Measurements from ENCODE around the gene PTGES3. TPM values are rescaled to one million over a fixed set of nuclear protein-coding genes. Genes with fewer than 3 reads are reported as not detected.

The PTGES3 gene
- total and polyA plus RNA-seq, 2 experiments from 2014 or later = 334 to 442 TPM

DNA sequence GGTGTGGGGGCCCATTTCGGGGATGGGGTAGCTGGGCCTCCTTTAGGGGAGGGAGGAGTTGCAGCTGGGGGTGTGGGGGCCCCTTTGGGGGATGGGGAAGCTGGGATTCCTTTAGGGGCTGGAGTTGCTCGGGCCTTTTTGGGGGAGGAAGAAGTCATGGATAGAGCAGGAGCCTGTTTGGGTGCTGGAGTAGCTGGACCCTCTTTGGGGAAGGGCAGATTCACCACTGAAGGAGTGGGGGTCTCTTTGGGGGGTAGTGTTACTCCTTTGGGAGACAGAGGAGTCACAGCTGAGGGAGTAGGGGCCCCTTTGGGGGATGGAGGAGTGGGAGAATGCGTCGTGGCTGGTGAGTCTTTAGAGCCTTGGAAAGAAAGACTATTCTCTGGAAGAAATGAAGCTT is 30.6 kb upstream of the PTGES3 start:
- Mint-ChIP-seq H3K36me3 (ENCODE audit: low read depth) (peaks cover 86% of the 10 kb centered on the region), H3K4me3 (peak overlapping the region; percentile 98; the same call in 2 of the 3 replicates), H3K27me3 (ENCODE audit: insufficient read depth, low read depth, poor library complexity) (peaks cover 15% of the 10 kb centered on the region), H3K4me1 (peaks cover 67% of the 10 kb centered on the region), H3K27ac (peak overlapping the region; percentile 91), H3K9me3 (no peaks in the 10 kb centered on the region; the same call in 2 of the 3 replicates)
- peaks cover 26% of the 10 kb centered on the region for H3F3A ChIP-seq (replicated peaks; ENCODE audit: low read depth)
- H4K20me1 ChIP-seq (replicated peaks; ENCODE audit: insufficient read depth) = peaks cover 78% of the 10 kb centered on the region
- ATAC-seq = no peak
- no peak overlapping the region for H3K4me3 ChIP-seq
- peaks cover 5% of the 10 kb centered on the region; the same call in 1 of the 2 replicates for H3K9me2 ChIP-seq (ENCODE audit: insufficient read depth)
- no peak for DNase-seq (ENCODE audit: low spot score)
- H3K27me3 ChIP-seq (ENCODE audit: insufficient read depth) = no peaks in the 10 kb centered on the region
- TF ChIP-seq, protein P1, sequence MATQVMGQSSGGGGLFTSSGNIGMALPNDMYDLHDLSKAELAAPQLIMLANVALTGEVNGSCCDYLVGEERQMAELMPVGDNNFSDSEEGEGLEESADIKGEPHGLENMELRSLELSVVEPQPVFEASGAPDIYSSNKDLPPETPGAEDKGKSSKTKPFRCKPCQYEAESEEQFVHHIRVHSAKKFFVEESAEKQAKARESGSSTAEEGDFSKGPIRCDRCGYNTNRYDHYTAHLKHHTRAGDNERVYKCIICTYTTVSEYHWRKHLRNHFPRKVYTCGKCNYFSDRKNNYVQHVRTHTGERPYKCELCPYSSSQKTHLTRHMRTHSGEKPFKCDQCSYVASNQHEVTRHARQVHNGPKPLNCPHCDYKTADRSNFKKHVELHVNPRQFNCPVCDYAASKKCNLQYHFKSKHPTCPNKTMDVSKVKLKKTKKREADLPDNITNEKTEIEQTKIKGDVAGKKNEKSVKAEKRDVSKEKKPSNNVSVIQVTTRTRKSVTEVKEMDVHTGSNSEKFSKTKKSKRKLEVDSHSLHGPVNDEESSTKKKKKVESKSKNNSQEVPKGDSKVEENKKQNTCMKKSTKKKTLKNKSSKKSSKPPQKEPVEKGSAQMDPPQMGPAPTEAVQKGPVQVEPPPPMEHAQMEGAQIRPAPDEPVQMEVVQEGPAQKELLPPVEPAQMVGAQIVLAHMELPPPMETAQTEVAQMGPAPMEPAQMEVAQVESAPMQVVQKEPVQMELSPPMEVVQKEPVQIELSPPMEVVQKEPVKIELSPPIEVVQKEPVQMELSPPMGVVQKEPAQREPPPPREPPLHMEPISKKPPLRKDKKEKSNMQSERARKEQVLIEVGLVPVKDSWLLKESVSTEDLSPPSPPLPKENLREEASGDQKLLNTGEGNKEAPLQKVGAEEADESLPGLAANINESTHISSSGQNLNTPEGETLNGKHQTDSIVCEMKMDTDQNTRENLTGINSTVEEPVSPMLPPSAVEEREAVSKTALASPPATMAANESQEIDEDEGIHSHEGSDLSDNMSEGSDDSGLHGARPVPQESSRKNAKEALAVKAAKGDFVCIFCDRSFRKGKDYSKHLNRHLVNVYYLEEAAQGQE (IDR thresholded peaks at IDR 0.05; ENCODE audit: unreplicated experiment) = no peak
- TF ChIP-seq ZNF331 (CRISPR knock-in tag; IDR thresholded peaks at IDR 0.05; ENCODE audit: low read depth) = no peak
- TF ChIP-seq CREB1 (CRISPR knock-in tag; IDR thresholded peaks at IDR 0.05; ENCODE audit: low read depth) = no peak
- no peak for TF ChIP-seq EZH2phosphoT487 (IDR thresholded peaks at IDR 0.05; ENCODE audit: unreplicated experiment)
- no peak for TF ChIP-seq JUNB (IDR thresholded peaks at IDR 0.05; ENCODE audit: unreplicated experiment)
- TF ChIP-seq EZH2 (IDR thresholded peaks at IDR 0.05; ENCODE audit: low read depth, unreplicated experiment) = no peak
- TF ChIP-seq, protein P2, sequence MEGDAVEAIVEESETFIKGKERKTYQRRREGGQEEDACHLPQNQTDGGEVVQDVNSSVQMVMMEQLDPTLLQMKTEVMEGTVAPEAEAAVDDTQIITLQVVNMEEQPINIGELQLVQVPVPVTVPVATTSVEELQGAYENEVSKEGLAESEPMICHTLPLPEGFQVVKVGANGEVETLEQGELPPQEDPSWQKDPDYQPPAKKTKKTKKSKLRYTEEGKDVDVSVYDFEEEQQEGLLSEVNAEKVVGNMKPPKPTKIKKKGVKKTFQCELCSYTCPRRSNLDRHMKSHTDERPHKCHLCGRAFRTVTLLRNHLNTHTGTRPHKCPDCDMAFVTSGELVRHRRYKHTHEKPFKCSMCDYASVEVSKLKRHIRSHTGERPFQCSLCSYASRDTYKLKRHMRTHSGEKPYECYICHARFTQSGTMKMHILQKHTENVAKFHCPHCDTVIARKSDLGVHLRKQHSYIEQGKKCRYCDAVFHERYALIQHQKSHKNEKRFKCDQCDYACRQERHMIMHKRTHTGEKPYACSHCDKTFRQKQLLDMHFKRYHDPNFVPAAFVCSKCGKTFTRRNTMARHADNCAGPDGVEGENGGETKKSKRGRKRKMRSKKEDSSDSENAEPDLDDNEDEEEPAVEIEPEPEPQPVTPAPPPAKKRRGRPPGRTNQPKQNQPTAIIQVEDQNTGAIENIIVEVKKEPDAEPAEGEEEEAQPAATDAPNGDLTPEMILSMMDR (conservative IDR thresholded peaks at IDR 0.05; ENCODE audit: low read depth in 2 of 2) = no peak
- TF ChIP-seq NANOG (IDR thresholded peaks at IDR 0.05; ENCODE audit: borderline replicate concordance) = no peak
- no peak for TF ChIP-seq ZNF114 (CRISPR knock-in tag; IDR thresholded peaks at IDR 0.05)
- TF ChIP-seq, protein P3, sequence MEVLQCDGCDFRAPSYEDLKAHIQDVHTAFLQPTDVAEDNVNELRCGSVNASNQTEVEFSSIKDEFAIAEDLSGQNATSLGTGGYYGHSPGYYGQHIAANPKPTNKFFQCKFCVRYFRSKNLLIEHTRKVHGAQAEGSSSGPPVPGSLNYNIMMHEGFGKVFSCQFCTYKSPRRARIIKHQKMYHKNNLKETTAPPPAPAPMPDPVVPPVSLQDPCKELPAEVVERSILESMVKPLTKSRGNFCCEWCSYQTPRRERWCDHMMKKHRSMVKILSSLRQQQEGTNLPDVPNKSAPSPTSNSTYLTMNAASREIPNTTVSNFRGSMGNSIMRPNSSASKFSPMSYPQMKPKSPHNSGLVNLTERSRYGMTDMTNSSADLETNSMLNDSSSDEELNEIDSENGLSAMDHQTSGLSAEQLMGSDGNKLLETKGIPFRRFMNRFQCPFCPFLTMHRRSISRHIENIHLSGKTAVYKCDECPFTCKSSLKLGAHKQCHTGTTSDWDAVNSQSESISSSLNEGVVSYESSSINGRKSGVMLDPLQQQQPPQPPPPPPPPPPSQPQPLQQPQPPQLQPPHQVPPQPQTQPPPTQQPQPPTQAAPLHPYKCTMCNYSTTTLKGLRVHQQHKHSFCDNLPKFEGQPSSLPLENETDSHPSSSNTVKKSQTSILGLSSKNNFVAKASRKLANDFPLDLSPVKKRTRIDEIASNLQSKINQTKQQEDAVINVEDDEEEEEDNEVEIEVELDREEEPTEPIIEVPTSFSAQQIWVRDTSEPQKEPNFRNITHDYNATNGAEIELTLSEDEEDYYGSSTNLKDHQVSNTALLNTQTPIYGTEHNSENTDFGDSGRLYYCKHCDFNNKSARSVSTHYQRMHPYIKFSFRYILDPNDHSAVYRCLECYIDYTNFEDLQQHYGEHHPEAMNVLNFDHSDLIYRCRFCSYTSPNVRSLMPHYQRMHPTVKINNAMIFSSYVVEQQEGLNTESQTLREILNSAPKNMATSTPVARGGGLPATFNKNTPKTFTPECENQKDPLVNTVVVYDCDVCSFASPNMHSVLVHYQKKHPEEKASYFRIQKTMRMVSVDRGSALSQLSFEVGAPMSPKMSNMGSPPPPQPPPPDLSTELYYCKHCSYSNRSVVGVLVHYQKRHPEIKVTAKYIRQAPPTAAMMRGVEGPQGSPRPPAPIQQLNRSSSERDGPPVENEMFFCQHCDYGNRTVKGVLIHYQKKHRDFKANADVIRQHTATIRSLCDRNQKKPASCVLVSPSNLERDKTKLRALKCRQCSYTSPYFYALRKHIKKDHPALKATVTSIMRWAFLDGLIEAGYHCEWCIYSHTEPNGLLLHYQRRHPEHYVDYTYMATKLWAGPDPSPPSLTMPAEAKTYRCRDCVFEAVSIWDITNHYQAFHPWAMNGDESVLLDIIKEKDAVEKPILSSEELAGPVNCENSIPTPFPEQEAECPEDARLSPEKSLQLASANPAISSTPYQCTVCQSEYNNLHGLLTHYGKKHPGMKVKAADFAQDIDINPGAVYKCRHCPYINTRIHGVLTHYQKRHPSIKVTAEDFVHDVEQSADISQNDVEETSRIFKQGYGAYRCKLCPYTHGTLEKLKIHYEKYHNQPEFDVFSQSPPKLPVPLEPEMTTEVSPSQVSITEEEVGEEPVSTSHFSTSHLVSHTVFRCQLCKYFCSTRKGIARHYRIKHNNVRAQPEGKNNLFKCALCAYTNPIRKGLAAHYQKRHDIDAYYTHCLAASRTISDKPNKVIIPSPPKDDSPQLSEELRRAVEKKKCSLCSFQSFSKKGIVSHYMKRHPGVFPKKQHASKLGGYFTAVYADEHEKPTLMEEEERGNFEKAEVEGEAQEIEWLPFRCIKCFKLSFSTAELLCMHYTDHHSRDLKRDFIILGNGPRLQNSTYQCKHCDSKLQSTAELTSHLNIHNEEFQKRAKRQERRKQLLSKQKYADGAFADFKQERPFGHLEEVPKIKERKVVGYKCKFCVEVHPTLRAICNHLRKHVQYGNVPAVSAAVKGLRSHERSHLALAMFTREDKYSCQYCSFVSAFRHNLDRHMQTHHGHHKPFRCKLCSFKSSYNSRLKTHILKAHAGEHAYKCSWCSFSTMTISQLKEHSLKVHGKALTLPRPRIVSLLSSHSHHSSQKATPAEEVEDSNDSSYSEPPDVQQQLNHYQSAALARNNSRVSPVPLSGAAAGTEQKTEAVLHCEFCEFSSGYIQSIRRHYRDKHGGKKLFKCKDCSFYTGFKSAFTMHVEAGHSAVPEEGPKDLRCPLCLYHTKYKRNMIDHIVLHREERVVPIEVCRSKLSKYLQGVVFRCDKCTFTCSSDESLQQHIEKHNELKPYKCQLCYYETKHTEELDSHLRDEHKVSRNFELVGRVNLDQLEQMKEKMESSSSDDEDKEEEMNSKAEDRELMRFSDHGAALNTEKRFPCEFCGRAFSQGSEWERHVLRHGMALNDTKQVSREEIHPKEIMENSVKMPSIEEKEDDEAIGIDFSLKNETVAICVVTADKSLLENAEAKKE (CRISPR knock-in tag; IDR thresholded peaks at IDR 0.05) = no peak
- TF ChIP-seq STAT1 (IDR thresholded peaks at IDR 0.05; ENCODE audit: unreplicated experiment) = no peak
- TF ChIP-seq, protein P4, sequence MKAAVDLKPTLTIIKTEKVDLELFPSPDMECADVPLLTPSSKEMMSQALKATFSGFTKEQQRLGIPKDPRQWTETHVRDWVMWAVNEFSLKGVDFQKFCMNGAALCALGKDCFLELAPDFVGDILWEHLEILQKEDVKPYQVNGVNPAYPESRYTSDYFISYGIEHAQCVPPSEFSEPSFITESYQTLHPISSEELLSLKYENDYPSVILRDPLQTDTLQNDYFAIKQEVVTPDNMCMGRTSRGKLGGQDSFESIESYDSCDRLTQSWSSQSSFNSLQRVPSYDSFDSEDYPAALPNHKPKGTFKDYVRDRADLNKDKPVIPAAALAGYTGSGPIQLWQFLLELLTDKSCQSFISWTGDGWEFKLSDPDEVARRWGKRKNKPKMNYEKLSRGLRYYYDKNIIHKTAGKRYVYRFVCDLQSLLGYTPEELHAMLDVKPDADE (IDR thresholded peaks at IDR 0.05) = no peak
- TF ChIP-seq POLR2AphosphoS5 (IDR thresholded peaks at IDR 0.05; ENCODE audit: low read depth) = no peak
- H3K27ac ChIP-seq (ENCODE audit: low read depth) = 0 out of 2 replicates have a peak overlapping the region, but pooled peaks have one; percentile 83
- H2AFZ ChIP-seq = no peak overlapping the region
- H3K4me2 ChIP-seq = peak overlapping the region; percentile 99
- peaks cover 83% of the 10 kb centered on the region for H3K79me2 ChIP-seq (replicated peaks; ENCODE audit: insufficient read depth)
- H3K4me1 ChIP-seq (ENCODE audit: insufficient read depth) = peaks cover 53% of the 10 kb centered on the region
- peaks cover 58% of the 10 kb centered on the region for H3K36me3 ChIP-seq (ENCODE audit: insufficient read depth)

Measured in GM23338 (cell line).